ENCODE measurements around the gene SLC36A4.

DNA sequence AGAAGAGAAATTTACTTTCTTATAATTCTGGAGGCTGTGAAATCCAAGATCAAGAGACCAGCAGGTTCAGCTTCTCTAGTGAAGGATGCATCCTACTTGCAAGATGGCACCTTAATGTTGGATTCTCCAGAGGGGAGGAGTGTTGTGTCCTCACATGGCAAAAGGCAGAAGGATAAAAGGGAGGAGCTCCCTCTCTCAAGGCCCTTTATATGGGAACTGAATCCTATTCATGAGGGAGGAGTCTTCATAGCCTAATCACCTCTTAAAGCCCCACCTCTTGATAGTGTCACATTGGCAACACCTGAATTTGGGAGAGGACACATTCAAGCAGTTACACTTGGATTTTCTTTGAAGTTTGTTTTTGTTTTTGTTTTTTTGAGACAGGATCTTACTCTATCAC is 79.5 kb downstream of the SLC36A4 start:
- TF ChIP-seq, protein P1, sequence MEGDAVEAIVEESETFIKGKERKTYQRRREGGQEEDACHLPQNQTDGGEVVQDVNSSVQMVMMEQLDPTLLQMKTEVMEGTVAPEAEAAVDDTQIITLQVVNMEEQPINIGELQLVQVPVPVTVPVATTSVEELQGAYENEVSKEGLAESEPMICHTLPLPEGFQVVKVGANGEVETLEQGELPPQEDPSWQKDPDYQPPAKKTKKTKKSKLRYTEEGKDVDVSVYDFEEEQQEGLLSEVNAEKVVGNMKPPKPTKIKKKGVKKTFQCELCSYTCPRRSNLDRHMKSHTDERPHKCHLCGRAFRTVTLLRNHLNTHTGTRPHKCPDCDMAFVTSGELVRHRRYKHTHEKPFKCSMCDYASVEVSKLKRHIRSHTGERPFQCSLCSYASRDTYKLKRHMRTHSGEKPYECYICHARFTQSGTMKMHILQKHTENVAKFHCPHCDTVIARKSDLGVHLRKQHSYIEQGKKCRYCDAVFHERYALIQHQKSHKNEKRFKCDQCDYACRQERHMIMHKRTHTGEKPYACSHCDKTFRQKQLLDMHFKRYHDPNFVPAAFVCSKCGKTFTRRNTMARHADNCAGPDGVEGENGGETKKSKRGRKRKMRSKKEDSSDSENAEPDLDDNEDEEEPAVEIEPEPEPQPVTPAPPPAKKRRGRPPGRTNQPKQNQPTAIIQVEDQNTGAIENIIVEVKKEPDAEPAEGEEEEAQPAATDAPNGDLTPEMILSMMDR (conservative IDR thresholded peaks at IDR 0.05; ENCODE audit: low read depth, low read length) = no peak
- no peak for TF ChIP-seq EZH2 (IDR thresholded peaks at IDR 0.05; ENCODE audit: low read length, unreplicated experiment)

Data from PC-3 (cell line).